ENCODE data around the gene TFF1. TPM values are rescaled to one million over a fixed set of nuclear protein-coding genes. Genes with fewer than 3 reads are reported as not detected.

The TFF1 gene
- total and polyA plus RNA-seq, 2 of the 4 experiments (the other 2 are of a cell fraction) = not detected

- Histone ChIP-seq H3K27me3 (ENCODE audit: control insufficient read depth, insufficient read depth, low read length) (peaks cover 19% of the 10 kb centered on the region; the same call in 1 of the 2 replicates), H4K91ac (ENCODE audit: insufficient read depth, low read depth, low read length) (no peak overlapping the region), H3K23ac (ENCODE audit: low read depth, low read length) (no peak overlapping the region), H3K18ac (ENCODE audit: low read depth, low read length) (no peak overlapping the region), H2AK9ac (replicated peaks; ENCODE audit: low read depth, low read length, poor library complexity) (no peak overlapping the region), H2BK15ac (ENCODE audit: low read depth, low read length) (no peak overlapping the region), H3K27ac (ENCODE audit: insufficient read depth, low read length) (no peak overlapping the region), H2AK5ac (ENCODE audit: low read depth, low read length) (no peak overlapping the region), H4K5ac (ENCODE audit: low read depth, low read length) (no peak overlapping the region), H3K14ac (replicated peaks; ENCODE audit: low read depth, low read length) (no peak overlapping the region), H3K4me2 (ENCODE audit: low read depth, low read length) (peak overlapping the region; percentile 1), H2BK120ac (ENCODE audit: low read depth, low read length) (no peak overlapping the region), H3K4me1 (ENCODE audit: control insufficient read depth, insufficient read depth, low read length) (no peaks in the 10 kb centered on the region; the same call in 1 of the 2 replicates), H2AFZ (replicated peaks; ENCODE audit: low read length, poor library complexity) (no peak overlapping the region), H3K9me3 (ENCODE audit: control insufficient read depth, insufficient read depth, low read length) (no peaks in the 10 kb centered on the region; the same call in 1 of the 2 replicates), H3K56ac (ENCODE audit: extremely low read depth, insufficient read depth, low read length) (no peak overlapping the region), H3K4ac (ENCODE audit: low read depth, low read length) (no peak overlapping the region), H3K9me1 (ENCODE audit: insufficient read depth, low read length) (no peaks in the 10 kb centered on the region), H3K9ac (ENCODE audit: low read depth, low read length) (no peak overlapping the region), H2BK20ac (ENCODE audit: low read depth, low read length) (no peak overlapping the region), H4K8ac (ENCODE audit: low read depth in 2 of 2, low read length in 2 of 2) (no peak overlapping the region), H2BK5ac (ENCODE audit: low read depth, low read length, poor library complexity, severe bottlenecking) (no peak overlapping the region), H3K4me3 (ENCODE audit: insufficient read depth, low read depth, low read length) (no peak overlapping the region), H3K36me3 (ENCODE audit: control insufficient read depth, insufficient read depth, low read length) (no peaks in the 10 kb centered on the region), H4K20me1 (ENCODE audit: insufficient read depth, low read length) (no peaks in the 10 kb centered on the region), H3K79me1 (ENCODE audit: low read depth in 1 of 2, low read length in 2 of 2) (no peaks in the 10 kb centered on the region)
- in situ Hi-C loops (cut with MboI; ENCODE audit: low sequenced_read_pairs) = no loop called here
- DNase-seq (peak; percentile 19), ATAC-seq (ENCODE audit: low read depth) (no peak; the same call in 1 of the 2 replicates)
- dilution Hi-C loops (cut with HindIII; ENCODE audit: low sequenced_read_pairs, unreplicated experiment) = no loop called here
- ChIA-PET POLR2A (ENCODE audit: unreplicated experiment) (no interaction called here), CTCF (interaction anchor here (1.3 kb wide), 1 partner anchor 10 kb away, joined by 3 read pairs; no protein-coding TSS in a partner anchor)
- BruUV-seq (replicated peaks) = no TSS peak
- intact Hi-C loops (cut with micrococcal nuclease) = no loop called here
- 0% methylated on average over 6 of the region's 10 CpGs; no CpG with 5 or more reads in 1 of the 2 experiments for WGBS, 2 experiments (ENCODE audit: extremely low coverage in 2 of 2, insufficient read length in 1 of 2)
- TF ChIP-seq MXI1 (IDR thresholded peaks at IDR 0.05; ENCODE audit: borderline replicate concordance, low read depth, low read length) = no peak
- no peak for TF ChIP-seq NFE2L2 (IDR thresholded peaks at IDR 0.05; ENCODE audit: low read depth, low read length)
- no peak for TF ChIP-seq CEBPB (IDR thresholded peaks at IDR 0.05; ENCODE audit: low read depth, low read length)
- TF ChIP-seq CTCF (conservative IDR thresholded peaks at IDR 0.05; ENCODE audit: low read depth, low read length) = no peak
- no peak for TF ChIP-seq USF2 (IDR thresholded peaks at IDR 0.05; ENCODE audit: low read depth, low read length)
- TF ChIP-seq RCOR1 (IDR thresholded peaks at IDR 0.05; ENCODE audit: insufficient replicate concordance, low read length) = no peak
- TF ChIP-seq CHD1 (IDR thresholded peaks at IDR 0.05; ENCODE audit: low read depth, low read length) = no peak
- TF ChIP-seq RFX5 (IDR thresholded peaks at IDR 0.05; ENCODE audit: low read depth, low read length) = no peak
- no peak for TF ChIP-seq MAFK (IDR thresholded peaks at IDR 0.05; ENCODE audit: low read depth, low read length)
- no peak for TF ChIP-seq ELK1 (IDR thresholded peaks at IDR 0.05; ENCODE audit: borderline replicate concordance, low read depth, low read length)
These were observed 30.3 kb downstream of the TFF1 start for GRCh38 chr21:42336054-42336453.
